ENCODE data around the gene ETNPPL.

The ETNPPL gene

DNA sequence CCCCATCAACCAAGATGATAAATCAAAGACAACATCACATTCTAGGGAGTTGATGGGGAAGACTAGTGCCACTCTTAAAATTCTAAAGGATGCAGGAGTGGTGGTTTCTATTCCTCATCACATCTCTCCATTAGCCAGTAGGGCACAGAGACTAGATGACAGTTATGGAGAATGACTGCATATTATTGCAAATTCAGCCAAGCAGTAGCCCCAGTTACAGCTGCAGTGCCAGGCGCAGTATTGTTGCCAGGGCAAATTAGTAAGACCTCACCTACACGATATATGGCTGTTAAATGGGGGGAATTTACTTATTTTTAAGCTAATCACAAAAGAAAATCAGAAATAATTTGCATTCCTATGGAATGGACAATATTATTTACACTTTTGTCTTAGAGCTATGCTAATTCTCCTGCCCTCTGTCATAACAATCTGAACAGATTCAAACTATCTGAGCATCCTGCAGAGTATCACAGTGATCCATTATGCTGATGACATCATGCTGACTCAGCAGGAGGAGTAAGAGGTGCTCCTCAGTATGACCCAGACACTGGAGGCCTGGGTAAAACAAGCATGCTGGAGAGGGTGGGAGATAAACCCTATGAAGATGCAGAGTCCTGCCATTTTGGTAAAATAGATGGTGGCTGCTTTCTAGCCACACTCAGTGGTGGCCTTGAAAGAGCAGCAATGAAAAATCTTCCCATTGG, 24.7 kb downstream of the ETNPPL start:
- H3K27me3 ChIP-seq, result no peaks in the 10 kb centered on the region
- H3K36me3 ChIP-seq, result no peaks in the 10 kb centered on the region
- H3K4me1 ChIP-seq, result no peaks in the 10 kb centered on the region
- H3K4me3 ChIP-seq (ENCODE audit: low read depth, low read length), result no peak overlapping the region
- DNase-seq, result no peak
- TF ChIP-seq, protein P1, sequence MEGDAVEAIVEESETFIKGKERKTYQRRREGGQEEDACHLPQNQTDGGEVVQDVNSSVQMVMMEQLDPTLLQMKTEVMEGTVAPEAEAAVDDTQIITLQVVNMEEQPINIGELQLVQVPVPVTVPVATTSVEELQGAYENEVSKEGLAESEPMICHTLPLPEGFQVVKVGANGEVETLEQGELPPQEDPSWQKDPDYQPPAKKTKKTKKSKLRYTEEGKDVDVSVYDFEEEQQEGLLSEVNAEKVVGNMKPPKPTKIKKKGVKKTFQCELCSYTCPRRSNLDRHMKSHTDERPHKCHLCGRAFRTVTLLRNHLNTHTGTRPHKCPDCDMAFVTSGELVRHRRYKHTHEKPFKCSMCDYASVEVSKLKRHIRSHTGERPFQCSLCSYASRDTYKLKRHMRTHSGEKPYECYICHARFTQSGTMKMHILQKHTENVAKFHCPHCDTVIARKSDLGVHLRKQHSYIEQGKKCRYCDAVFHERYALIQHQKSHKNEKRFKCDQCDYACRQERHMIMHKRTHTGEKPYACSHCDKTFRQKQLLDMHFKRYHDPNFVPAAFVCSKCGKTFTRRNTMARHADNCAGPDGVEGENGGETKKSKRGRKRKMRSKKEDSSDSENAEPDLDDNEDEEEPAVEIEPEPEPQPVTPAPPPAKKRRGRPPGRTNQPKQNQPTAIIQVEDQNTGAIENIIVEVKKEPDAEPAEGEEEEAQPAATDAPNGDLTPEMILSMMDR (IDR thresholded peaks at IDR 0.05; ENCODE audit: low read depth, low read length), result no peak
- no peaks in the 10 kb centered on the region for H3K9me3 ChIP-seq

DNA sequence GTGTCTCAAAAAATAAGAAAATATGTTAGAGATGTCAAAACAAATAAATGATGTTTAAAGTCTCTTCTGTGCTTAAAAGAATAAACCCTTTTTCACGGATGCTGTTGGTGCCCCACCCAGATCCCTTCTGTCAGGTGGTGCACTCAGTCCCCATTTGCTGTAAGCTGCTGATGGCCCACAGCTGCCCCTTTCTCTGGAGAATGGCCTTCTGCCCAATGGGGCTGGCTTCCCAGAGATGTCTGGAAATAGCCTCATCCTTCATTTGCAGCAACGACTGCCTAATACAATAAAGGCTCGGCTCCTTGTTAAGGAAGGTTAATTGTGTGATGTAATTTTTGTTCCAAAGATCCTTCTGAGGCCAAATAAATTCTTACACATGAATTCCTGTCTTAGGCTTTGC, 31.8 kb downstream of the ETNPPL start:
- Histone ChIP-seq H3K4me3 (ENCODE audit: low read depth, low read length) (no peak overlapping the region), H3K4me1 (no peaks in the 10 kb centered on the region)
- TF ChIP-seq, protein P1 (IDR thresholded peaks at IDR 0.05; ENCODE audit: low read depth, low read length), result no peak

DNA sequence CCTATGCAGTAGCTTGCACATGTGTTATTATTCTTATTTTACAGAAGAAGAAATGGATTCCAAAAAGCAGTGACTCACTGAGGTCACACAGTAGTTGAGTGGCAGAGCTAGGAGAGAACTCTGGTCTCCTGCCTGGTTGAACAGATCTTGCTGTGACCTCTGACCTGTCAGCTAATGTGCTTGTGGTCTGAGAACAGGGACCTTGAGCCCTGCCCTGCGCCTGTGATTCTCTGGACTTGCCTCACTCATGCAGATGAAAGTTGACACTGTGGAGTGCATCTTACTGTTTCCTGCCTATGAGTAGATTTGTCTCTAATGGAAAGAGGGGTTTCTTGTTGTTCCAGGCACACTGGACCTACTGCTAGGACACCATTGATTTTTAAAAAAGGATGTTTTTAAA, 32.3 kb downstream of the ETNPPL start:
- Histone ChIP-seq H3K9me3 (no peaks in the 10 kb centered on the region), H3K27me3 (no peaks in the 10 kb centered on the region)

More for the DNA sequence above, 31.8 kb downstream of the ETNPPL start:
- DNase-seq, result no peak
- Histone ChIP-seq H3K9me3 (no peaks in the 10 kb centered on the region), H3K27me3 (no peaks in the 10 kb centered on the region), H3K36me3 (no peaks in the 10 kb centered on the region)

DNA sequence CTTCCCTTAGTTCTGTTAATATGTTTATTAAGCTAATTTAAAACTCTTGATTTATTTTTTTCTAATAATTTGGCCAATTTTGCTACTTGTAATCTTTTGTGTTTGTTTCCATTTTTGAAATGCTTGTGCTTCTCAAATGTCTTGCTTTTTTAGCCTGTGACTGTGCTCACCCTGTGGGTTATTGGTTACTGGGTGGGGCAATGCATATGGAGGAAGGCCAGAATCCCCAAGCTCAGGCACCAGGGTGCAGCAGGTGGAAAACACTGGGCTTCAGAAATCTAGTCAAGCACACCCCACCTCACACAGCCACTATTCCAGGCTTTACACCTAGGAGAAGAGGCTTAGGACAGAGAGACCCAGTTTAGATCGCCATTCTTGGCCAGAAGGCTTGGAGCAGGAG, 33.1 kb downstream of the ETNPPL start:
- TF ChIP-seq, protein P1 (IDR thresholded peaks at IDR 0.05; ENCODE audit: low read depth, low read length), result no peak
- Histone ChIP-seq H3K9me3 (no peaks in the 10 kb centered on the region), H3K27me3 (no peaks in the 10 kb centered on the region), H3K4me1 (no peaks in the 10 kb centered on the region), H3K36me3 (no peaks in the 10 kb centered on the region), H3K4me3 (ENCODE audit: low read depth, low read length) (no peak overlapping the region)
- no peak for DNase-seq

More for the DNA sequence above, 32.3 kb downstream of the ETNPPL start:
- DNase-seq, result no peak
- TF ChIP-seq, protein P1 (IDR thresholded peaks at IDR 0.05; ENCODE audit: low read depth, low read length), result no peak
- H3K4me3 ChIP-seq (ENCODE audit: low read depth, low read length), result no peak overlapping the region
- H3K36me3 ChIP-seq, result no peaks in the 10 kb centered on the region
- H3K4me1 ChIP-seq, result no peaks in the 10 kb centered on the region

DNA sequence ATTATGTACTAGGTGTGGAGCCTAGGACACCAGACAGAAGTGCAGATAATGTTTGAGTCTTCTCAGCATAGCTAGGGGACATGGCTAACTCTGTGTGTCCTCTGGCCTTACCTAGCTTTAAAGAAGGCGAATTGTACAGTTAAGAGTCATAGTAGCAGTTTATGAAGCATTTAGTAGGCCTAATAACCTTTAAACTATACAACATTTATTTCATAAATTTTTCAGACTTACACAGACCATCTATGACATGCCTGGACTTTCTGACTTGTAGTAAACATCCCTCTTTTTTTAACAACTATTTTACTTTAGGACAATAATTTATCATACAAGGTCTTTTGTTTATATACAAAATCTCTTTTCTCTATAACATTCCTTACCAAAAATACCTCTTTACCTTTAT, 37.4 kb downstream of the ETNPPL start:
- no peaks in the 10 kb centered on the region for H3K36me3 ChIP-seq
- H3K4me3 ChIP-seq (ENCODE audit: low read depth, low read length), result no peak overlapping the region
- no peaks in the 10 kb centered on the region for H3K9me3 ChIP-seq
- TF ChIP-seq, protein P1 (IDR thresholded peaks at IDR 0.05; ENCODE audit: low read depth, low read length), result no peak
- no peak for DNase-seq
- H3K27me3 ChIP-seq, result no peaks in the 10 kb centered on the region
- H3K4me1 ChIP-seq, result no peaks in the 10 kb centered on the region

DNA sequence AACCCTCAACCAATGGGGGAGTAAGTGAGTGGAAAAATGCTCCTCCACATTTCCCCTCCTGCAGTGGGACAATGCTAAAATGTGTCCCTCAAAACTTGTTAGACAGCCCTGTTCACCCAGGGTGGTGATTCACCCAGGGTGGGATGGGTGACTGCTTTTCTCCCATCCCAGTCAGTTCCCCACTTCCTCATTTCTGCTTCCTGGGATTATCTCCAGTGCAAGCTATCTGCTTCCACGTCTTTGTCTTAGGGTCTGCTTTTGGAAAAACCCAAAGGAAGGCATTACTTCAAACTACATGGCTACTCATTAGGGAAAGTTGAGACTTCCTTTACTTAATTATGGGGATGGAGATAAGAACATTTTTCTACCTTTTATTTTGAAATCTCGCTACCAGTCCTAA, 45.5 kb downstream of the ETNPPL start:
- Histone ChIP-seq H3K4me1 (no peaks in the 10 kb centered on the region), H3K9me3 (no peaks in the 10 kb centered on the region), H3K27me3 (peaks cover 9% of the 10 kb centered on the region; the same call in 1 of the 2 replicates), H3K36me3 (no peaks in the 10 kb centered on the region), H3K4me3 (ENCODE audit: low read depth, low read length) (no peak overlapping the region)
- no peak for DNase-seq
- TF ChIP-seq, protein P1 (IDR thresholded peaks at IDR 0.05; ENCODE audit: low read depth, low read length), result no peak
